GM06990 (cell line): Measurements from ENCODE around the gene DSCAML1.
A peak's percentile ranks its signal among the peaks of the same experiment; 100 is the strongest.
"Not testable (repeated sequence)": the region's sequence is repeated elsewhere in the genome, so short reads cannot be mapped to it uniquely, and the experiment has no call there.

ENCODE experiments used
- DNase-seq: peaks from one replicate; pipeline ENCODE4 v3.0.0-alpha.2; 2011; ENCODE audit not compliant: insufficient read length; ENCODE audit errors: extremely low read depth
- H3K27me3 ChIP-seq: replicated peaks from 2 replicates; pipeline ENCODE4 v1.6.0; 2011; ENCODE audit warnings: low read length; ENCODE audit not compliant: control insufficient read depth, insufficient read depth
- H3K36me3 ChIP-seq: 2 replicates; pipeline ENCODE4 v1.5.1; 2011; ENCODE audit warnings: low read length; ENCODE audit not compliant: control insufficient read depth, insufficient read depth
- H3K4me3 ChIP-seq: replicated peaks from 2 replicates; pipeline ENCODE4 v1.5.1; 2011; ENCODE audit warnings: low read depth, mild to moderate bottlenecking, control low read depth, low read length
- CTCF ChIP-seq: IDR thresholded peaks from 2 replicates; pipeline ENCODE4 v1.5.1; 2011; ENCODE audit warnings: low read length, control low read depth, mild to moderate bottlenecking, inconsistent platforms; ENCODE audit not compliant: insufficient read depth, poor library complexity, severe bottlenecking

DSCAML1 gene

GRCh38 chr11:117458275-117459122 is 338.5 kb downstream of the DSCAML1 start:
- Histone ChIP-seq H3K36me3 (no peaks in the 10 kb centered on the region), H3K27me3 (no peaks in the 10 kb centered on the region), H3K4me3 (peak overlapping the region; percentile 28)
- no peak for TF ChIP-seq CTCF
- peak; percentile 72 for DNase-seq

GRCh38 chr11:117457835-117458234 is 339.2 kb downstream of the DSCAML1 start:
- H3K4me3 ChIP-seq, result peak overlapping the region; percentile 28
- no peaks in the 10 kb centered on the region for H3K27me3 ChIP-seq
- no peaks in the 10 kb centered on the region for H3K36me3 ChIP-seq
- TF ChIP-seq CTCF, result no peak
- no peak for DNase-seq

GRCh38 chr11:117457031-117457785 is 339.8 kb downstream of the DSCAML1 start:
- DNase-seq, result peak; percentile 65
- H3K36me3 ChIP-seq, result no peaks in the 10 kb centered on the region
- H3K4me3 ChIP-seq, result no peak overlapping the region
- no peak for TF ChIP-seq CTCF
- no peaks in the 10 kb centered on the region for H3K27me3 ChIP-seq

GRCh38 chr11:117456721-117457029 is 340.3 kb downstream of the DSCAML1 start:
- DNase-seq, H3K4me3 ChIP-seq, H3K27me3 ChIP-seq, H3K36me3 ChIP-seq: not testable (repeated sequence)

GRCh38 chr11:117456027-117456720 is 340.8 kb downstream of the DSCAML1 start:
- H3K36me3 ChIP-seq, result no peaks in the 10 kb centered on the region
- peak; percentile 56 for DNase-seq
- H3K4me3 ChIP-seq, result no peak overlapping the region
- no peak for TF ChIP-seq CTCF
- no peaks in the 10 kb centered on the region for H3K27me3 ChIP-seq

- TF ChIP-seq CTCF, result no peak
- Histone ChIP-seq H3K27me3 (no peaks in the 10 kb centered on the region), H3K4me3 (no peak overlapping the region), H3K36me3 (no peaks in the 10 kb centered on the region)
- DNase-seq, result no peak
Observed at GRCh38 chr11:117454564-117454917, 342.5 kb downstream of the DSCAML1 start.
